Smooth muscle cell of the brain vasculature (primary cell): ENCODE data around the gene ELFN1.

Experiments
- DNase-seq: peaks from one replicate; pipeline ENCODE4 v3.0.0-alpha.2; 2012; ENCODE audit warnings: low read depth, low spot score

ELFN1 gene

GRCh38 chr7:1669954-1670893, at the start of gene ELFN1:
TSS of gene ELFN1 (plus strand) at chr7:1670277. CDS start at chr7:1744597, 74,320 bp downstream.
- no peak for DNase-seq

- no peak for DNase-seq
Observed at GRCh38 chr7:1620835-1621234, 49.2 kb upstream of the ELFN1 start.

- no peak for DNase-seq
Observed at GRCh38 chr7:1621718-1622117, 48.4 kb upstream of the ELFN1 start.

DNA sequence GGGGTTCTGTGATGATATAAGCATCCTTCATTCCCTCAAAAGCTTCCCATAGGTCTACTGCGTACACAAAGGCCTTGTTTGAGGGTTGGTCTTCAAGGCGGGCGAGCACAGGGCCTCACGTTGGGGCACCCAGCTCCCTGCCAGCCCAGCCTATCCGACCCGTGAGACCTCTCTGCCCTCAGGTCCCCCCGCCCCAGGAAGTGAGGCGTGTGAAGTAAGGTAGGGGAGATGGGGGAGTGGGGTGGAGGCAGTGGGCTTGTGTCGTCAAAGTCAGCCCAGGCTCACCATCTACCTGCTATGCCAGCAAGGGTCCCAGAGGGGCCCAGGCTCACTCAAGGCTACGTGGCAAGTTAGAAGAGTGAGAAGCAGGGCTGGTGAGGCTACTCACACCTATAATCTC, 47.6 kb upstream of the ELFN1 start:
- DNase-seq, result no peak

DNA sequence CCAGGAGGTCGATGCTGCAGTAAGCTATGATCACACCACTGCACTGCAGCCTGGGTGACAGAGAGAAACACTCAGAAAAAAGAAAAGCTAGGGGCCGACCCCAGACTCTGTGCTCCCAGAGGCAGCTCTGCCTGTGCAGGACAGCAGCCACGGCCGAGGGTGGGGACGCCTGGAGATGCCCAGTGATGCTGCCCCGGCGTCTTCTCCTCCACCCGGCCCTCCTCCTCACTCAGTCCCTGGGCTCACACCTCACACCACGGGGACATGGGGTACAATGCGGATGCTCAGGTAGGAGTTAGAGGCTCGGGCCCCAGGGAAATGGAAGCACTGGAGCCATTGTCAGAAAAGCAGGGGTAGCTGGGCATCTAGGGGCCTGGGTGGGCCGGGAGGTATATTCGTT, 46.3 kb upstream of the ELFN1 start:
- no peak for DNase-seq

- no peak for DNase-seq
Observed at GRCh38 chr7:1624999-1625927, 44.8 kb upstream of the ELFN1 start.

- no peak for DNase-seq
Observed at GRCh38 chr7:1626769-1627168, 43.3 kb upstream of the ELFN1 start.

DNA sequence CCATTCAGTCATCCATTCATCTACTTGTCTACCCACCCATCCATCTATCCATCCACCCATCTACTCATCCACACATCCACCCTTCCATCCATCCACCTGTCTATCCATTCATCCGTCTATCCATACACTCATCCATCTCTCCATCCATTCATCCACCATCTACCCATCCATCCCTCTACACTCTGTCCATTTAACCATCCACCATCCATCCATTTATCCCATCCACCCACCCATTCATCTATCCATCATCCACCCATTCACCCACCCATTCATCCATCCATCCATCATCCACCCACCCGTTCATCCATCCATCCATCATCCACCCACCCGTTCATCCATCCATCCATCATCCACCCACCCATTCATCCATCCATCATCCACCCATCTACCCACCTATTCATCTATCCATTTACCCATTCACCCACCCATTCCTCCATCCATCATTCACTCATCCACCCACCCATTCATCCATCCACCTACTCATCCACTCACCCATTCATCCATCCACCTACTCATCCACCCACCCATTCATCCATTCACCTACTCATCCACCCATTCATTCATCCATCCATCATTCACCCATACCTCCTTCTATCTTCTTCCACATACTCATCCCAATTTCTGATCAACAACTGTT, 39.3 kb upstream of the ELFN1 start:
- DNase-seq, result no peak

- DNase-seq, result no peak
Observed at GRCh38 chr7:1631678-1632077, 38.4 kb upstream of the ELFN1 start.

DNA sequence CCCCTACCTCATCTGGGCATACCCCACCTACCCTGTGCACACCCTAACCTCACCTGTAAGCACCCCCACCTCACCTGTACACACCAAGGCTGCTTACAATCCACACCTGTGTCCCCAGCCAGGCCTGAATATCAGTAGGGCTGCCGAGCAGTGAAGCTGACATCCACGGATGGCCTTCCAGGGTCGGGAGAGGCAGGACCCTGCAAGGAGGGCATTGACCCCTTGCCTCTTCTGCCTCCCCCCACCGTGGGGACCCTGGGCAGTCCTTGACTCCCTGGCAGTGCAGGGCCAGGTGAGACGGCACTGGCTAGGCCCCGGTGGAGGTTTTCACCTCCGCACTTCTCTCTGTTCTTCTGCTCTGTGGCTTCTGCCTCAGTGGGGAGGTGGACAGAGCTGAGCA, 37.6 kb upstream of the ELFN1 start:
- DNase-seq, result no peak

GRCh38 chr7:1632916-1633785, 36.9 kb upstream of the ELFN1 start:
- no peak for DNase-seq

DNA sequence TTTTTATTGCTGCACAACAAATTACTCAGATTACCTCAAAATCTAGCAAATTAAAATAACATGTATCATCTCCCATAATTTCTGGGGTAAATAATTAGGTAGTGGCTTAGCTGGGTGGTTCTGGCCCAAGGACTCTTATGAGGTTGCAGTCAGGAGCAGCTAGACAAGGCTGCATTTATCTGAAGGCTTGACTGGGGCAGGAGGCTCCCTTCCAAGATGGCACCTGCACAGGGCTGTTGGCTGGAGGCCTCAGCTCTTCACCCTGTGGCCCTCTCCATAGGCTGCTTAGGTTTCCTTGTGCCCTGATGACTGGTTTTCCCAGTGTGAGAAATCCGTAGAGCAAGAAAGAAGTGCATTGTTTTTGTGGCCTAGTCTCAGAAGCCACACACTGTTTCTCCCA, 34.7 kb upstream of the ELFN1 start:
- no peak for DNase-seq

DNA sequence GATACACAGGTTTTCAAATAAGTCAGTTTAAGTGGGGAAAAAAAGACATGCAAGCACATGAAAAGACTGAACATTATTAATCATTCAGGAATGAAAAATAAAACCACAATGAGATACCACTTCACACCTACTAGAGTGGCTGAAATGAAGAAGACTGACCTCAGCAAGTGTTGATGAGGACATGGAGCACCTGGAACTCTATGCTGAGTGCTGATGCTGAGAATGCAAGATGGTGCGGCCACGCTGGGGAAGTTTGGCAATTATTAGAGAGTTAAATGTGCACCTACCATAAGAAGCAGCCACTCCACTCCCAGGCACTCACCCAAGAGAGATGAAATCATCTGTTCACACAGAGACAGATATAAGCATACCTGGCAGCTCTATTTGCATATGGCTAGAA, 32.9 kb upstream of the ELFN1 start:
- no peak for DNase-seq

DNA sequence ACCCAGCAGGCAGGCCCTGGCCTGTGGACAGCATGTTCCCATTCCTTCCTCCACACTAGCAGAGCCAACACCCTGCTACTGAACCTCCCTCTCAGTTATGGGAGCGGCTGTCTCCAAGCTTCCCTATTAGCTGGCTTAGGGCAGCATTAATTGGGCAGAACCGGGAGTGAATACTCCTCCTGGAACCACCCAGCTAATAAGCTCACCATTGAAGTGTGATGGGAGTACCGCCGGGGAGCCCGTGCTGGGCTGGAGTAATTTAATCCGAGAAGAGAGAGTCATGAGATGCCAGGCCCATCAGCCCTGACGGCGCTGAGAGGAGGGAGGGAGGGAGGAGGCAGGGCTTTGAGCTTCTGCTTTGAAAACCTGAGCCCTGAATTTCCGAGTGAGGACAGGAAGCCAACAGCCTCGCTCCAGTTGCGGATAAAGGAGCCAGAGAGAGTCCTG, 31.8 kb upstream of the ELFN1 start:
- no peak for DNase-seq

- DNase-seq, result no peak
Observed at GRCh38 chr7:1639071-1639470, 31.0 kb upstream of the ELFN1 start.

- no peak for DNase-seq
Observed at GRCh38 chr7:1639532-1640175, 30.4 kb upstream of the ELFN1 start.

DNA sequence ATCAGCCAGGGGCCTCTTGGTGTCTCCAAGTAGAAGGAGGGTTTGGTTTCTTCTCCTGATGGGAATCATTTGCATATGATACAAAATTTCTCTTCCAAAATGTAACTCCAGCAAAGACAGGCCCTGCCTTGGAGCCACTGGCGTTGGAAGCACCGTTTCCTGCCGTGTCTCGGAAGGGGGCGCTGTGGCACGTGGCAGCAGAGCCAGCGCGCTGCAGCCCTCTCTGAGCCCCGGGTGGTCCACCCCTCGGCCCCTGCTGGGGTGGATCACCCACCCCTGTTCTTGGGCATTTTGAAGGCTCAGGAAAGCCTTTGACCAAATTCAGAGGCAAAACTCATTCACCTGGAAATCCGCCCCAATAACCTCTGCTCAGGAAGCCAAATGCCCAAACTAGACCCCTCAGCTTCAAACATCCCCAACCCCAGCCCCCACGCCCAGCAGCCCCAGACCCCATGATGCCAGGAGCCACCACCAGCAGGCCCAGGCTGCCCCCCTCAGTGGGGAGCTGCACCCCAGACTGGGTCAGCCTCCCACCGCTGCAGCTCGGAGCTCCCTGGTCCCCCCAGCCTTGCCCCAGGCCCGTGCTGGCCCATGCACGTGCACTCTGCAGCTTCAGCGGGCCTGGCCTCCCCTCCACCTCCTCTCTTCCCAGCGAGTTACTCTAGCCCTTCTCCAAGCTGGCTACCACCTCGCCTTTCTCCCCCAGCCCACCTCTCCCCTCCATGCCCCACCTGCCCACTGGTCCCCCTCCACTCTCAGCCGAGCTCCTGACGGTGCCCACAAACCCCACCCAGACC, 29.5 kb upstream of the ELFN1 start:
- no peak for DNase-seq

GRCh38 chr7:1641173-1641572, 28.9 kb upstream of the ELFN1 start:
- no peak for DNase-seq

DNA sequence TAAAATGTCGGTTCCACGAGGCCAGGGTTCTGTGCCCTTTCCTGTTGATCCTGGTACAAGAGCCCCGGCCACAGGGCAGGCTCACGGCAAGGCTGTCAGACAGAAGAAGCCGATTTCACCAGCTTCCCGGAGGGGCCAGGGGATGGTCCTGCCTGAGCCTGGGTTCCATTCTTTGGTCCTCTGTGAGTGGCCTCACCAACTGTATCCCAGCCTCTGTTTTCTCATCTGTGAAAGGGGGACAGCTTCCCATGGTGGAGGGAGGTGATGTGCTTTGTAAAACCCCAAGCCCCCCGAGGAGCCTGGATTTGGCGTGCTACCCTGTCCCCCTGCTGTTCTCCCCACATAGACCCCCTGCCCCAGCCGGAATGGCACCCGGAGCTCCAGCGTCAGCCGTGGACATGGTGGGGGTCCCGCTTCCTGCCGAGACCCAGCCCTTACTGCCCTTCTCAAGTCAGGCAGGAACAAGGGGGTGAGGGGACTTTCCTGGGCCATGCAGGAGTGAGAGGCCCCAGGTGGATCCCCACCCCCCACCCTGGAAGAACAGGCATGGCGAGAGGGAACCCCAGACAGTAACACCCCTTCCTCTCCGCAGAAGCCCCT, 28.3 kb upstream of the ELFN1 start:
- DNase-seq, result no peak
